K562 (cell line): ENCODE data around the gene DCLK2. TPM values are rescaled to one million over a fixed set of nuclear protein-coding genes. Genes with fewer than 3 reads are reported as not detected.
A peak's percentile ranks its signal among the peaks of the same experiment; 100 is the strongest.

Experiments used
- ATAC-seq: fragments of 200-7000 bp; cut with Tn5 transposase; 3 replicates; pipeline ENCODE4 v1.9.1; 2020; ENCODE audit warnings: moderate library complexity
- BruUV-seq: library from RNA; stranded (reverse); fragments of 400-500 nt; replicated peaks from 2 replicates; lab custom pipeline; 2021; lab: Mats Ljungman, UMichigan
- CTCF ChIA-PET: fragments of 300-600 bp; formaldehyde crosslinking; extraction: SDS; loops from one replicate; lab custom pipeline; 2021; ENCODE audit warnings: low intra/inter-chr PET ratio; lab: Yijun Ruan, JAX
- POLR2A ChIA-PET: fragments of 300-600, 350-650 bp; sonication (Branson Sonifier 250); formaldehyde crosslinking; extraction: SDS; loops from one replicate; lab custom pipeline; 2021; ENCODE audit warnings: antibody characterized with exemption, inconsistent platforms; lab: Yijun Ruan, JAX
- DNase-seq, 4 experiments: peaks; one replicate each; pipeline versions ENCODE4 v3.0.0 to v3.0.0-alpha.2; 2011 to 2018; ENCODE audit warnings: low spot score in 3 of 4, mixed read lengths in 3 of 4; ENCODE audit errors: extremely low read depth in 1 of 4
- FAIRE-seq: peaks from 2 replicates; lab custom pipeline; 2011; peaks lifted over from hg19 to GRCh38; lab: Jason Lieb, UNC
- H2AFZ ChIP-seq: 2 replicates; pipeline ENCODE4 v1.6.0; 2011; ENCODE audit warnings: low read depth, low read length, control low read depth, inconsistent platforms
- H3K27ac ChIP-seq: fragments of 200-600 bp; 3 replicates; pipeline ENCODE4 v1.8.0; 2011; ENCODE audit warnings: low read depth, mild to moderate bottlenecking, control low read depth, inconsistent platforms, low read length, moderate library complexity, mixed read lengths; ENCODE audit errors: extremely low read depth
- H3K27me3 ChIP-seq, 2 experiments: fragments of 300-600 bp in 1 of 2; 2 replicates in 1 of 2; 3 replicates in 1 of 2; pipeline versions ENCODE4 v1.6.0 to v1.8.0; 2011; ENCODE audit warnings: inconsistent platforms in 2 of 2, low read length in 2 of 2, mild to moderate bottlenecking in 1 of 2, mixed read lengths in 1 of 2, moderate library complexity in 1 of 2; ENCODE audit not compliant: control insufficient read depth in 2 of 2, insufficient read depth in 2 of 2
- H3K36me3 ChIP-seq: fragments of 300-600 bp; 3 replicates; pipeline ENCODE4 v1.8.0; 2011; ENCODE audit warnings: mild to moderate bottlenecking, low read length, inconsistent platforms; ENCODE audit not compliant: control insufficient read depth, insufficient read depth
- H3K4me1 ChIP-seq, 2 experiments: fragments of 200-600 bp in 1 of 2; replicated peaks in 1 of 2; 2 replicates in 1 of 2; 3 replicates in 1 of 2; pipeline versions ENCODE4 v1.5.1 to v1.8.0; 2011; ENCODE audit warnings: inconsistent platforms in 2 of 2, low read length in 2 of 2, mild to moderate bottlenecking in 1 of 2, mixed read lengths in 1 of 2, moderate library complexity in 1 of 2; ENCODE audit not compliant: control insufficient read depth in 2 of 2, insufficient read depth in 2 of 2
- H3K4me2 ChIP-seq: 2 replicates; pipeline ENCODE4 v1.6.1; 2011; ENCODE audit warnings: low read length, control low read depth, inconsistent platforms, mixed read lengths; ENCODE audit not compliant: insufficient read depth
- H3K4me3 ChIP-seq: fragments of 200-600 bp; sonication (generic), shearing (Covaris generic); 2 replicates; pipeline ENCODE4 v1.5.1; 2016; ENCODE audit warnings: control low read depth, inconsistent platforms
- H3K79me2 ChIP-seq: fragments of 200-600 bp; 3 replicates; pipeline ENCODE4 v1.8.0; 2011; ENCODE audit warnings: low read length, inconsistent platforms; ENCODE audit not compliant: control insufficient read depth, insufficient read depth
- H3K9ac ChIP-seq, 2 experiments: 2 replicates each; pipeline versions ENCODE4 v1.6.0 to v1.6.1; 2011; ENCODE audit warnings: low read depth in 2 of 2, low read length in 2 of 2, control low read depth in 1 of 2, inconsistent platforms in 1 of 2, mild to moderate bottlenecking in 1 of 2, mixed read lengths in 1 of 2; ENCODE audit not compliant: insufficient read depth in 1 of 2
- H3K9me1 ChIP-seq: one replicate; pipeline ENCODE4 v1.6.0; 2011; ENCODE audit warnings: inconsistent platforms, mild to moderate bottlenecking, low read length, moderate library complexity; ENCODE audit not compliant: control insufficient read depth, insufficient read depth
- H3K9me3 ChIP-seq: replicated peaks from 2 replicates; pipeline ENCODE4 v1.5.1; 2011; ENCODE audit warnings: low read depth, low read length, inconsistent platforms; ENCODE audit not compliant: control insufficient read depth, insufficient read depth
- H4K20me1 ChIP-seq: replicated peaks from 2 replicates; pipeline ENCODE4 v1.6.1; 2011; ENCODE audit warnings: low read length, inconsistent platforms, mixed read lengths; ENCODE audit not compliant: control insufficient read depth, insufficient read depth
- CHD7 ChIP-seq: fragments of 200-600 bp; sonication (generic); IDR thresholded peaks from one replicate; pipeline ENCODE4 v1.6.1; 2012; ENCODE audit warnings: mild to moderate bottlenecking, low read depth, low read length, inconsistent platforms
- DIDO1 ChIP-seq: fragments of 450-650 bp; IDR thresholded peaks from 2 replicates; pipeline ENCODE4 v1.6.1; 2016; ENCODE audit warnings: low read depth, missing biosample characterization, missing genetic modification characterization
- KDM2B ChIP-seq: fragments of 250-450 bp; sonication (Bioruptor Pico); IDR thresholded peaks from 2 replicates; pipeline ENCODE4 v1.8.0; 2021; ENCODE audit warnings: mild to moderate bottlenecking, moderate library complexity
- PRMT5 ChIP-seq: sonication (generic); formaldehyde crosslinking; IDR thresholded peaks from 2 replicates; pipeline ENCODE4 v1.5.0; 2020; ENCODE audit warnings: missing genetic modification reagents
- RHOXF2B ChIP-seq: fragments of 250-450 bp; sonication (Bioruptor Pico); conservative IDR thresholded peaks from 2 replicates; pipeline ENCODE4 v1.5.1; 2021
- TEAD2 ChIP-seq: fragments of 450-650 bp; IDR thresholded peaks from 2 replicates; pipeline ENCODE4 v1.6.1; 2016; ENCODE audit warnings: missing genetic modification characterization, control low read depth, missing compliant biosample characterization
- U2AF1 ChIP-seq: fragments of 200-400 bp; formaldehyde crosslinking; optimal IDR thresholded peaks from 2 replicates; pipeline ENCODE3; 2017; ENCODE audit warnings: mild to moderate bottlenecking, low read depth, low read length, moderate library complexity
- ZNF253 ChIP-seq: fragments of 250-450 bp; sonication (Bioruptor Pico); conservative IDR thresholded peaks from 2 replicates; pipeline ENCODE4 v1.6.1; 2021; ENCODE audit warnings: mild to moderate bottlenecking
- ZNF347 ChIP-seq: fragments of 450-650 bp; formaldehyde crosslinking; IDR thresholded peaks from 2 replicates; pipeline ENCODE4 v1.4.0; 2020; ENCODE audit warnings: low read depth, mild to moderate bottlenecking, moderate library complexity
- WGBS: fragments of 100-300 bp; shearing (Covaris generic); methylation state at CpG from one replicate; pipeline ENCODE4 v1.1.6; 2016; ENCODE audit warnings: low coverage, mixed read lengths; ENCODE audit not compliant: insufficient coverage; ENCODE audit errors: missing lambda C conversion rate; 5-methylcytosine and 5-hydroxymethylcytosine counted together
- in situ Hi-C: fragments of 300-500 bp; cut with MboI; formaldehyde crosslinking; loops from 4 replicates; pipeline ENCODE4 v1.15.0; 2018; ENCODE audit warnings: inconsistent platforms, mixed read lengths
- intact Hi-C: fragments of 100-400 bp; cut with micrococcal nuclease; formaldehyde crosslinking; loops from 2 replicates; pipeline ENCODE4 v1.14.2; 2022
- polyA plus RNA-seq, 8 experiments: library from polyadenylated mRNA; depleted of rRNA in 4 of 8; stranded (reverse) in 5 of 8; unstranded in 3 of 8; fragments of >200 nt; fragmentation: Nextera tagmentation in 2 of 8; fragmentation: Illumina TruSeq in 1 of 8; extraction: Ambion mirVana in 2 of 8; extraction: Trizol in 1 of 8; gene quantifications; 2 replicates each; pipeline versions ENCODE4 v1.2.1 to v1.2.3, GENCODE V29; 2011 to 2014; ENCODE audit warnings: inconsistent platforms in 1 of 8, missing spikeins in 1 of 8
- total RNA-seq, 7 experiments: library from RNA; depleted of rRNA in 6 of 7; stranded (reverse); fragments of >200 nt in 6 of 7; fragmentation: Illumina TruSeq in 2 of 7; extraction: Trizol in 2 of 7; gene quantifications; 2 replicates each; pipeline versions ENCODE4 v1.2.1 to v1.2.3, GENCODE V29; 2011 to 2021; ENCODE audit warnings: low replicate concordance in 1 of 7
- TF ChIP-seq, protein P1 (sequence below): fragments of 250-450 bp; sonication (Bioruptor Pico); IDR thresholded peaks from 2 replicates; pipeline ENCODE4 v1.8.0; 2022; ENCODE audit warnings: moderate library complexity, mild to moderate bottlenecking, inconsistent platforms

Gene DCLK2
- total and polyA plus RNA-seq, 9 of the 15 experiments (the other 6 are each of a cell fraction or from before 2014, with no cell fraction given) = not detected

- no peak for TF ChIP-seq ZNF347
- TF ChIP-seq, protein P1, sequence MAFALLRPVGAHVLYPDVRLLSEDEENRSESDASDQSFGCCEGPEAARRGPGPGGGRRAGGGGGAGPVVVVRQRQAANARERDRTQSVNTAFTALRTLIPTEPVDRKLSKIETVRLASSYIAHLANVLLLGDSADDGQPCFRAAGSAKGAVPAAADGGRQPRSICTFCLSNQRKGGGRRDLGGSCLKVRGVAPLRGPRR (CRISPR knock-in tag) = no peak
- TF ChIP-seq U2AF1 = no peak
- no peak for TF ChIP-seq ZNF253 (CRISPR knock-in tag)
- TF ChIP-seq DIDO1 (tag) = no peak
- TF ChIP-seq TEAD2 = no peak
Observed at GRCh38 chr4:150219841-150220240, 141.6 kb downstream of the DCLK2 start (continued).

GRCh38 chr4:150224896-150225591 is 146.8 kb downstream of the DCLK2 start:
- H3K79me2 ChIP-seq = no peaks in the 10 kb centered on the region
- under 1% methylated on average over 6 of the region's 6 CpGs for WGBS
- no peaks in the 10 kb centered on the region for H3K9me1 ChIP-seq
- no peak overlapping the region for H3K4me2 ChIP-seq
- no TSS peak for BruUV-seq
- FAIRE-seq (no peak), ATAC-seq (peak; percentile 48; the same call in 1 of the 3 replicates), DNase-seq (no peak)
- no peaks in the 10 kb centered on the region for H3K4me1 ChIP-seq
- H2AFZ ChIP-seq = no peak overlapping the region
- no peak overlapping the region for H3K27ac ChIP-seq
- CTCF ChIA-PET = no interaction called here
- H3K9me3 ChIP-seq = no peaks in the 10 kb centered on the region
- no peak overlapping the region for H3K4me3 ChIP-seq
- no peak overlapping the region for H3K9ac ChIP-seq
- intact Hi-C loops (no loop called here), in situ Hi-C loops (loop anchor here (25.0 kb wide), 1 partner anchor 238 kb away; no protein-coding TSS in a partner anchor)
- POLR2A ChIA-PET = interaction anchor here (1.5 kb wide), 1 partner anchor 9 kb away, joined by 4 read pairs; no protein-coding TSS in a partner anchor
- H4K20me1 ChIP-seq = no peaks in the 10 kb centered on the region
- no peaks in the 10 kb centered on the region for H3K36me3 ChIP-seq
- peaks cover 8 to 13% of the 10 kb centered on the region in 2 experiments; a peak in 3 of 5 replicates for H3K27me3 ChIP-seq
- TF ChIP-seq RHOXF2B (CRISPR knock-in tag) (no peak), PRMT5 (CRISPR knock-in tag) (no peak), CHD7 (no peak), KDM2B (CRISPR knock-in tag) (no peak)
